Sigmoid colon (tissue), 3 donors: Measurements from ENCODE around the gene DCAF4.

Experiments used
- CTCF ChIP-seq, 4 experiments: fragments of 450-650 bp in 3 of 4; fragments of 200-600 bp in 1 of 4; IDR thresholded peaks; one replicate each; pipeline ENCODE4 v1.5.1; 2016 to 2019; ENCODE audit warnings: antibody characterized with exemption in 4 of 4, mild to moderate bottlenecking in 3 of 4, moderate library complexity in 2 of 4
- POLR2A ChIP-seq, 2 donors: fragments of 450-650 bp; IDR thresholded peaks; one replicate each; pipeline ENCODE4 v1.6.1; 2016; ENCODE audit warnings: antibody characterized with exemption in 2 of 2, mild to moderate bottlenecking in 2 of 2, moderate library complexity in 2 of 2

DNA sequence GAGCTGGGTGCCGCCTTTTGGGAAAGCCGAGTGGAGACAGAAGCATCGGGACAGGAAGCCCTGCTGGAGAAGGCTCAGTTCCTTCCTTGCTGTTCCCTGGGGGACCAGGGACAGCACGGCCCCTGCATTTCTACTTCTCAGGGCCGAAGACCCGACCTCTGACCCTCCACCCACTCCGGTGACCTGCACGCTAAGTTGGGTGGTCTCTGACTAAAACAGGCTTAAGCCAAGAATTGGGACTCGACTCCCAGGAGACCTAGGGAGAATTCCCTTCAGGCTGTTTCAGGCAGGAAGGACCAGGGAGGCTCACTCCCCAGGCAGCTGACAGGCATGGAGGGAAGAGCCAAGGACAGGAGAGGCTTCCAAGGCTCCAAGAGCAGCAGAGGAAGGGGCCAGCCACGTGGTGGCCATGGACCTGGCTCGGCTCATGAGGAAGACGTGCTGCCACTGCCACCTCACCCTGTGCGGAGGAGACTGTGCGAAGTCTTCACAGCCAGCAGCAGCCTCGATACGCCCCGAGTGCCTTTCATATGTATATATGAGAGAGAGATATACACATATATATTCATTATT is 43.9 kb downstream of the DCAF4 start:
- TF ChIP-seq POLR2A (IDR thresholded peaks at IDR 0.05) (no peak), CTCF (IDR thresholded peaks at IDR 0.05) (no peak)
